Astrocyte (in vitro differentiated cells and primary cell): ENCODE data around the gene KRT7. TPM values are rescaled to one million over a fixed set of nuclear protein-coding genes. Genes with fewer than 3 reads are reported as not detected.

Experiments used
- DNase-seq: peaks from one replicate; pipeline ENCODE4 v3.0.0-alpha.2; 2010; ENCODE audit warnings: low read depth
- FAIRE-seq: peaks from 2 replicates; lab custom pipeline; 2011; peaks lifted over from hg19 to GRCh38; lab: Jason Lieb, UNC
- H2AFZ ChIP-seq: 2 replicates; pipeline ENCODE4 v1.6.0; 2012; ENCODE audit warnings: low read depth, low read length, inconsistent platforms
- H3K27ac ChIP-seq: 2 replicates; pipeline ENCODE4 v1.5.1; 2011; ENCODE audit warnings: low read depth, low read length, inconsistent platforms
- H3K27me3 ChIP-seq: 2 replicates; pipeline ENCODE4 v1.6.0; 2011; ENCODE audit warnings: low read length, inconsistent platforms; ENCODE audit not compliant: insufficient read depth
- H3K36me3 ChIP-seq: 2 replicates; pipeline ENCODE4 v1.5.1; 2011; ENCODE audit warnings: low read length, inconsistent platforms; ENCODE audit not compliant: insufficient read depth
- H3K4me1 ChIP-seq: 2 replicates; pipeline ENCODE4 v1.5.1; 2011; ENCODE audit warnings: low read length, inconsistent platforms; ENCODE audit not compliant: insufficient read depth
- H3K4me2 ChIP-seq: 2 replicates; pipeline ENCODE4 v1.6.0; 2012; ENCODE audit warnings: low read length, inconsistent platforms
- H3K4me3 ChIP-seq: 2 replicates; pipeline ENCODE4 v1.5.1; 2011; ENCODE audit warnings: low read depth, mild to moderate bottlenecking, low read length, inconsistent platforms; ENCODE audit not compliant: insufficient read depth
- H3K79me2 ChIP-seq: 2 replicates; pipeline ENCODE4 v1.6.0; 2012; ENCODE audit warnings: mild to moderate bottlenecking, low read length, inconsistent platforms; ENCODE audit not compliant: insufficient read depth
- H3K9ac ChIP-seq: 2 replicates; pipeline ENCODE4 v1.6.0; 2012; ENCODE audit warnings: mild to moderate bottlenecking, low read length, inconsistent platforms
- H3K9me3 ChIP-seq: 2 replicates; pipeline ENCODE4 v1.5.1; 2012; ENCODE audit warnings: low read depth, mild to moderate bottlenecking, low read length, inconsistent platforms; ENCODE audit not compliant: insufficient read depth
- H4K20me1 ChIP-seq: 2 replicates; pipeline ENCODE4 v1.6.0; 2012; ENCODE audit warnings: low read length, inconsistent platforms; ENCODE audit not compliant: insufficient read depth
- H3K27ac Mint-ChIP-seq: one replicate; pipeline ENCODE4 v1.8.0; 2021; ENCODE audit warnings: mild to moderate bottlenecking, mixed read lengths; ENCODE audit not compliant: unreplicated experiment
- H3K27me3 Mint-ChIP-seq: one replicate; pipeline ENCODE4 v1.8.0; 2021; ENCODE audit warnings: low read depth, mixed read lengths; ENCODE audit not compliant: unreplicated experiment
- H3K36me3 Mint-ChIP-seq: one replicate; pipeline ENCODE4 v1.8.0; 2021; ENCODE audit warnings: low read depth, mixed read lengths; ENCODE audit not compliant: unreplicated experiment
- H3K4me1 Mint-ChIP-seq: one replicate; pipeline ENCODE4 v1.8.0; 2021; ENCODE audit warnings: low read depth, mixed read lengths; ENCODE audit not compliant: unreplicated experiment
- H3K4me3 Mint-ChIP-seq: one replicate; pipeline ENCODE4 v1.8.0; 2021; ENCODE audit warnings: mild to moderate bottlenecking, moderate library complexity, mixed read lengths; ENCODE audit not compliant: unreplicated experiment
- H3K9me3 Mint-ChIP-seq: one replicate; pipeline ENCODE4 v1.8.0; 2021; ENCODE audit warnings: mild to moderate bottlenecking, mixed read lengths; ENCODE audit not compliant: unreplicated experiment
- EZH2 ChIP-seq: IDR thresholded peaks from 2 replicates; pipeline ENCODE4 v1.6.1; 2012; ENCODE audit warnings: mild to moderate bottlenecking, low read length, inconsistent platforms; ENCODE audit not compliant: insufficient read depth
- total RNA-seq: library from RNA; stranded (reverse); gene quantifications from 2 replicates; pipeline ENCODE4 v1.2.1, GENCODE V29; 2021
- TF ChIP-seq, protein P1 (sequence below): IDR thresholded peaks from 2 replicates; pipeline ENCODE4 v1.5.1; 2011; ENCODE audit warnings: low read depth, mild to moderate bottlenecking, inconsistent platforms, low read length, moderate library complexity; ENCODE audit not compliant: insufficient read depth

Gene KRT7
- total RNA-seq, 1 donor from 2014 or later: 149 TPM

DNA sequence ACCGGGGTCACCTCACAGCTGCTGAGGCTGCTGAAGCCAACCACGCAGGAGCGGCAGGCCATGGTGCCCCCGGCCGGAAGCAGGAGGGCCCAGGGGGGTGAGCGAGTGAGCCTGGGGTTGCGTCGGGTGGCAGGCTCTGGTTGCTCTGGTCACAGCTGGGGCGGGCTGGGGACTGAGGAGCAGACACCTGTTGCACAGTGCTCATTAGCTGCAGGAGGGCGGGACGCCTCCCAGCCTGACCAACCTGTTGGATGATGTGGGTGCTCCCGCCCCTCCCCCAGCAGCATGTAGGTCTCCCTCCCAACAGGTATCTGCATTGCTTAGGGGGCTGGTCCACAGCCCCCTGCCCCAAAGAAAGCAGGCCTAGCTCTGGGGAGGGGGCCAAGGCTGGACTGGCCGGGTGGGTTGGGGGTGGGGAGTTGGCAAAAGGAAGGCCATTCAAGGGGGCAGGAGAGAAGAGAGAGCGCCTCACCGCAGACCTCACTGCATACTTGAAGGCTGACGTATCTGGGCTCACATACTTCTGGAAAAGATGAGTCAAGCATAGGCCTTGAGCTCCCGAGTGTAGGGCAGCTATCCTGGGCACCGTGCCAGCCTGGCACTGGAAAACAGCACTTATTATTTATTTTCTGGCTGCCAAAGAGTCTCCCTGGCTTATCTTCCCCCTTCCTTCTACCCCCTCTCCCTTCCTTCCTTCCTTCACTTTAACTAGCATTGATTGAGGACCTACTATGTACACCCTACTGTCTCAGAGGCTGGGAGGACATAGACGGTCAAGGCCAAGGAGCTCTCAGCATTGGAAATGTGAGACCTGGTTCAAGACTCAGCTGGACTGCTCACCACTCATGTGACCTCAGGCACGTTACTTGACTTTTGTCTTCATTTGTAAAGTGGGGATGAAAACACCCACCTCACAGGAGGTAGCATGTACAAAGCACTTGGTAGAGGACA lies 40.9 kb upstream of the KRT7 start, which contains the start of gene KRT80:
TSS of gene KRT80 (minus strand) at position 174 of the 951 bp plus-strand sequence. CDS start at position 62, 112 bp downstream.
- Histone ChIP-seq H3K79me2 (no peaks in the 10 kb centered on the region), H3K4me2 (peak within 1 kb of the TSS; percentile 57), H3K9me3 (no peaks in the 10 kb centered on the region), H2AFZ (no peak within 1 kb of the TSS), H4K20me1 (no peaks in the 10 kb centered on the region), H3K36me3 (no peaks in the 10 kb centered on the region), H3K27me3 (no peaks in the 10 kb centered on the region), H3K9ac (peak within 1 kb of the TSS; percentile 64), H3K4me1 (peaks cover 68% of the 10 kb centered on the region), H3K27ac (peak within 1 kb of the TSS; percentile 84), H3K4me3 (no peak within 1 kb of the TSS)
- FAIRE-seq (peak; percentile 97), DNase-seq (peak; percentile 99)
- Mint-ChIP-seq H3K27ac (peak within 1 kb of the TSS; percentile 94), H3K27me3 (no peaks in the 10 kb centered on the region), H3K36me3 (no peaks in the 10 kb centered on the region), H3K4me1 (peaks cover 63% of the 10 kb centered on the region), H3K4me3 (peak within 1 kb of the TSS; percentile 14), H3K9me3 (no peaks in the 10 kb centered on the region)
- TF ChIP-seq, protein P1, sequence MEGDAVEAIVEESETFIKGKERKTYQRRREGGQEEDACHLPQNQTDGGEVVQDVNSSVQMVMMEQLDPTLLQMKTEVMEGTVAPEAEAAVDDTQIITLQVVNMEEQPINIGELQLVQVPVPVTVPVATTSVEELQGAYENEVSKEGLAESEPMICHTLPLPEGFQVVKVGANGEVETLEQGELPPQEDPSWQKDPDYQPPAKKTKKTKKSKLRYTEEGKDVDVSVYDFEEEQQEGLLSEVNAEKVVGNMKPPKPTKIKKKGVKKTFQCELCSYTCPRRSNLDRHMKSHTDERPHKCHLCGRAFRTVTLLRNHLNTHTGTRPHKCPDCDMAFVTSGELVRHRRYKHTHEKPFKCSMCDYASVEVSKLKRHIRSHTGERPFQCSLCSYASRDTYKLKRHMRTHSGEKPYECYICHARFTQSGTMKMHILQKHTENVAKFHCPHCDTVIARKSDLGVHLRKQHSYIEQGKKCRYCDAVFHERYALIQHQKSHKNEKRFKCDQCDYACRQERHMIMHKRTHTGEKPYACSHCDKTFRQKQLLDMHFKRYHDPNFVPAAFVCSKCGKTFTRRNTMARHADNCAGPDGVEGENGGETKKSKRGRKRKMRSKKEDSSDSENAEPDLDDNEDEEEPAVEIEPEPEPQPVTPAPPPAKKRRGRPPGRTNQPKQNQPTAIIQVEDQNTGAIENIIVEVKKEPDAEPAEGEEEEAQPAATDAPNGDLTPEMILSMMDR: no peak
- no peak for TF ChIP-seq EZH2

DNA sequence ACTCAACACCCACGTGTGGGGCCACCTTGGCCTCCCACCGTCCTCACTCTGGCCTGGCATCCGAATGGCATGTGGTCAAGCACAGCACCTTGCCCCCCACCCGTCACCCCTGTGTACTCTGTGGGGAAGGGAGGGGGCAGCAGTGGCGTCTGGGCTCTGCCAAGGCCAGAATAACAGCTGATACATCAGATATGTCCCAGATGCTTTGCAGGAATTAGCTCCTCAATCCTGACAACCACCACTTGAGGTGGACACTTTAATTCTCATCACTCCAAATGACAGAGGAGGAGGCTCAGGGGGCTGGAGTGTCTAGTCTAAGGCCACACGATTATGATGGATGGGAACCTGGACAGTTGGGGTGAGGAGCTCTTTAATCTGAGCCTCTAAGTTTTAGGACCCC lies 39.5 kb upstream of the KRT7 start:
- no peaks in the 10 kb centered on the region for H3K36me3 ChIP-seq

More for the DNA sequence above, 39.5 kb upstream of the KRT7 start:
- H3K27ac Mint-ChIP-seq: peak overlapping the region; percentile 94
- no peak overlapping the region for H3K4me3 Mint-ChIP-seq
- no peaks in the 10 kb centered on the region for H3K36me3 Mint-ChIP-seq
- TF ChIP-seq EZH2: no peak
- TF ChIP-seq, protein P1: no peak
- H3K4me3 ChIP-seq: no peak overlapping the region
- peaks cover 2% of the 10 kb centered on the region for H3K27me3 Mint-ChIP-seq
- H3K9me3 Mint-ChIP-seq: no peaks in the 10 kb centered on the region
- no peak overlapping the region for H3K27ac ChIP-seq
- H3K4me1 Mint-ChIP-seq: peaks cover 62% of the 10 kb centered on the region
- no peak for FAIRE-seq
- H3K79me2 ChIP-seq: no peaks in the 10 kb centered on the region
- H3K4me2 ChIP-seq: peak overlapping the region; percentile 3
- no peaks in the 10 kb centered on the region for H4K20me1 ChIP-seq
- no peak overlapping the region for H3K9ac ChIP-seq
- H3K9me3 ChIP-seq: no peaks in the 10 kb centered on the region
- DNase-seq: no peak
- H3K4me1 ChIP-seq: peaks cover 69% of the 10 kb centered on the region
- H2AFZ ChIP-seq: no peak overlapping the region
- H3K27me3 ChIP-seq: no peaks in the 10 kb centered on the region
